Immature natural killer cell (primary cell): ENCODE measurements around the gene LZIC. TPM values are rescaled to one million over a fixed set of nuclear protein-coding genes. Genes with fewer than 3 reads are reported as not detected.

Source experiments
- DNase-seq, 3 donors: peaks; one replicate each; pipeline ENCODE4 v3.0.0; 2022; ENCODE audit warnings: mixed read lengths in 1 of 3
- H3K27ac Mint-ChIP-seq, 6 donors: one replicate each; pipeline ENCODE4 v1.8.0; 2020; ENCODE audit warnings: mixed read lengths in 6 of 6, mild to moderate bottlenecking in 5 of 6, inconsistent platforms in 4 of 6, moderate library complexity in 3 of 6
- H3K27me3 Mint-ChIP-seq, 3 donors: one replicate each; pipeline ENCODE4 v1.8.0; 2020 to 2021; ENCODE audit warnings: low read depth in 3 of 3, mild to moderate bottlenecking in 3 of 3, mixed read lengths in 3 of 3, moderate library complexity in 3 of 3, inconsistent platforms in 1 of 3
- H3K36me3 Mint-ChIP-seq, 3 donors: one replicate each; pipeline ENCODE4 v1.8.0; 2020; ENCODE audit warnings: mixed read lengths in 3 of 3, inconsistent platforms in 2 of 3, mild to moderate bottlenecking in 2 of 3
- H3K4me1 Mint-ChIP-seq, 2 donors: one replicate each; pipeline ENCODE4 v1.8.0; 2020; ENCODE audit warnings: inconsistent platforms in 2 of 2, mild to moderate bottlenecking in 2 of 2, mixed read lengths in 2 of 2, moderate library complexity in 1 of 2
- H3K4me3 Mint-ChIP-seq, 5 donors: one replicate each; pipeline ENCODE4 v1.8.0; 2020; ENCODE audit warnings: mild to moderate bottlenecking in 5 of 5, mixed read lengths in 5 of 5, inconsistent platforms in 3 of 5, moderate library complexity in 3 of 5
- H3K9me3 Mint-ChIP-seq, 6 donors: one replicate each; pipeline ENCODE4 v1.8.0; 2020; ENCODE audit warnings: mild to moderate bottlenecking in 6 of 6, mixed read lengths in 6 of 6, inconsistent platforms in 4 of 6, moderate library complexity in 3 of 6
- polyA plus RNA-seq, 3 donors: library from polyadenylated mRNA; unstranded; fragments of 300-500 nt; fragmentation: Illumina TruSeq; gene quantifications; one replicate each; pipeline ENCODE4 v1.2.3, GENCODE V29; 2021

LZIC gene
- polyA plus RNA-seq, 3 donors from 2014 or later: 32.3 to 44.9 (median 36.2) TPM

- no peak for DNase-seq
These were observed 56.1 kb downstream of the LZIC start for GRCh38 chr1:9887070-9887469.

GRCh38 chr1:9886092-9886742, 57.0 kb downstream of the LZIC start:
- Mint-ChIP-seq H3K27ac (peak overlapping the region in 1 of 6 donors; percentile 15), H3K36me3 (peaks cover 3 to 9% (median 4%) of the 10 kb centered on the region in 3 donors), H3K9me3 (no peaks in the 10 kb centered on the region), H3K4me1 (peaks cover 51% of the 10 kb centered on the region in 2 donors), H3K27me3 (peaks cover 0 to 8% (median 0%) of the 10 kb centered on the region in 3 donors), H3K4me3 (no peak overlapping the region)
- DNase-seq: no peak

More at GRCh38 chr1:9887070-9887469, 56.1 kb downstream of the LZIC start:
- Mint-ChIP-seq H3K27me3 (peaks cover 0 to 6% (median 0%) of the 10 kb centered on the region in 3 donors), H3K4me1 (peaks cover 42% of the 10 kb centered on the region in 2 donors), H3K27ac (no peak overlapping the region), H3K4me3 (no peak overlapping the region), H3K36me3 (peaks cover 3 to 9% (median 4%) of the 10 kb centered on the region in 3 donors), H3K9me3 (no peaks in the 10 kb centered on the region)

- Mint-ChIP-seq H3K36me3 (peaks cover 3 to 9% (median 4%) of the 10 kb centered on the region in 3 donors), H3K9me3 (no peaks in the 10 kb centered on the region), H3K4me1 (peaks cover 58 to 61% of the 10 kb centered on the region in 2 donors), H3K27ac (peak overlapping the region; percentile 49 to 92 (median 82)), H3K4me3 (no peak overlapping the region), H3K27me3 (peaks cover 0 to 8% (median 0%) of the 10 kb centered on the region in 3 donors)
- no peak for DNase-seq
These were observed 58.4 kb downstream of the LZIC start for GRCh38 chr1:9884805-9885204.

- Mint-ChIP-seq H3K36me3 (peaks cover 0 to 3% (median 0%) of the 10 kb centered on the region in 3 donors), H3K4me1 (peaks cover 49 to 56% of the 10 kb centered on the region in 2 donors), H3K27me3 (peaks cover 0 to 6% (median 0%) of the 10 kb centered on the region in 3 donors), H3K9me3 (no peaks in the 10 kb centered on the region), H3K27ac (peak overlapping the region; percentile 51 to 93 (median 88)), H3K4me3 (peak overlapping the region in 4 of 5 donors; percentile 60 to 76 (median 74))
- no peak for DNase-seq
These were observed 59.4 kb downstream of the LZIC start for GRCh38 chr1:9883585-9884449.

- DNase-seq: no peak
- Mint-ChIP-seq H3K27me3 (peaks cover 0 to 8% (median 0%) of the 10 kb centered on the region in 3 donors), H3K4me1 (peaks cover 47 to 55% of the 10 kb centered on the region in 2 donors), H3K36me3 (peaks cover 0 to 3% (median 0%) of the 10 kb centered on the region in 3 donors), H3K27ac (peak overlapping the region; percentile 86 to 96 (median 92)), H3K9me3 (no peaks in the 10 kb centered on the region), H3K4me3 (peak overlapping the region; percentile 72 to 81 (median 76))
These were observed 60.3 kb downstream of the LZIC start for GRCh38 chr1:9882945-9883303.

- peak; percentile 70 to 75 (median 72) for DNase-seq
- Mint-ChIP-seq H3K4me1 (peaks cover 47 to 55% of the 10 kb centered on the region in 2 donors), H3K9me3 (no peaks in the 10 kb centered on the region), H3K4me3 (peak overlapping the region; percentile 72 to 81 (median 76)), H3K36me3 (peaks cover 0 to 3% (median 0%) of the 10 kb centered on the region in 3 donors), H3K27me3 (peaks cover 0 to 8% (median 0%) of the 10 kb centered on the region in 3 donors), H3K27ac (peak overlapping the region; percentile 86 to 96 (median 92))
These were observed 60.8 kb downstream of the LZIC start for GRCh38 chr1:9882296-9882944.

GRCh38 chr1:9881838-9882249, 61.3 kb downstream of the LZIC start:
- Mint-ChIP-seq H3K27me3 (peaks cover 0 to 9% (median 0%) of the 10 kb centered on the region in 3 donors), H3K9me3 (no peaks in the 10 kb centered on the region), H3K4me3 (peak overlapping the region; percentile 72 to 81 (median 76)), H3K27ac (peak overlapping the region; percentile 86 to 96 (median 92)), H3K4me1 (peaks cover 49 to 55% of the 10 kb centered on the region in 2 donors), H3K36me3 (peaks cover 0 to 3% (median 0%) of the 10 kb centered on the region in 3 donors)
- DNase-seq: peak in 2 of 3 donors; percentile 12 to 24

Other genes starting within 250 kb of the LZIC start
- gene CLSTN1, start 119.4 kb downstream of the LZIC start, polyA plus RNA-seq: 10 to 100 TPM in 2 of 3 donors, 1 to 10 TPM in 1; 7.4 to 35.7 (median 11.0) TPM
- gene CTNNBIP1, start 33.1 kb downstream of the LZIC start, polyA plus RNA-seq: 10 to 100 TPM; 41.0 to 51.5 (median 45.5) TPM
- 1 to 10 TPM; 1.4 to 10.0 (median 7.1) TPM for gene NMNAT1, start 84 bp upstream of the LZIC start, polyA plus RNA-seq
- gene RBP7, start 53.8 kb upstream of the LZIC start, polyA plus RNA-seq: under 1 TPM in 1 of 3 donors, not detected in 2; 0.38 TPM
- gene UBE4B, start 89.6 kb upstream of the LZIC start, polyA plus RNA-seq: 10 to 100 TPM in 1 of 3 donors, 1 to 10 TPM in 2; 3.7 to 10.3 (median 7.6) TPM